GM21717 (cell line): ENCODE data around the gene TDRD10.
"Not testable (repeated sequence)": the region's sequence is repeated elsewhere in the genome, so short reads cannot be mapped to it uniquely, and the experiment has no call there.

Experiments used
- ATAC-seq: cut with Tn5 transposase; IDR thresholded peaks from one replicate; pipeline ENCODE4 v1.9.1; 2021; ENCODE audit warnings: mild to moderate bottlenecking, moderate library complexity; ENCODE audit not compliant: unreplicated experiment

The TDRD10 gene

GRCh38 chr1:154514066-154514553, 12.1 kb downstream of the TDRD10 start:
- no peak for ATAC-seq

- no peak for ATAC-seq
Measured at GRCh38 chr1:154517661-154518060, 15.6 kb downstream of the TDRD10 start.

GRCh38 chr1:154519591-154519991, 17.6 kb downstream of the TDRD10 start:
- no peak for ATAC-seq

- no peak for ATAC-seq
Measured at GRCh38 chr1:154520333-154520732, 18.3 kb downstream of the TDRD10 start.

- no peak for ATAC-seq
Measured at GRCh38 chr1:154521695-154522094, 19.7 kb downstream of the TDRD10 start.

- ATAC-seq, result no peak
Measured at GRCh38 chr1:154524881-154525280, 22.9 kb downstream of the TDRD10 start.

GRCh38 chr1:154527192-154527591, 25.2 kb downstream of the TDRD10 start:
- no peak for ATAC-seq

GRCh38 chr1:154529308-154529707, 27.3 kb downstream of the TDRD10 start:
- no peak for ATAC-seq

GRCh38 chr1:154531950-154532349, 29.9 kb downstream of the TDRD10 start:
- ATAC-seq, result not testable (repeated sequence)

GRCh38 chr1:154533952-154534844, 32.2 kb downstream of the TDRD10 start:
- no peak for ATAC-seq

- ATAC-seq, result no peak
Measured at GRCh38 chr1:154536570-154536969, 34.6 kb downstream of the TDRD10 start.

- no peak for ATAC-seq
Measured at GRCh38 chr1:154539486-154540483, 37.8 kb downstream of the TDRD10 start.

GRCh38 chr1:154541231-154541630, 39.2 kb downstream of the TDRD10 start:
- no peak for ATAC-seq

GRCh38 chr1:154546264-154547063, 44.4 kb downstream of the TDRD10 start:
- no peak for ATAC-seq

GRCh38 chr1:154547105-154547732, 45.2 kb downstream of the TDRD10 start:
- ATAC-seq, result no peak

- ATAC-seq, result no peak
Measured at GRCh38 chr1:154548028-154548427, 46.0 kb downstream of the TDRD10 start.

- ATAC-seq, result no peak
Measured at GRCh38 chr1:154549202-154549770, 47.3 kb downstream of the TDRD10 start.

- ATAC-seq, result no peak
Measured at GRCh38 chr1:154550070-154550469, 48.1 kb downstream of the TDRD10 start.

- no peak for ATAC-seq
Measured at GRCh38 chr1:154550657-154551056, 48.6 kb downstream of the TDRD10 start.

GRCh38 chr1:154551474-154551873, 49.5 kb downstream of the TDRD10 start:
- no peak for ATAC-seq
